ENCODE measurements around the gene XIRP1. TPM values are rescaled to one million over a fixed set of nuclear protein-coding genes. Genes with fewer than 3 reads are reported as not detected.

XIRP1 gene
- total RNA-seq, 2 experiments from 2014 or later = not detected

- intact Hi-C loops (cut with micrococcal nuclease; ENCODE audit: unreplicated experiment) = no loop called here
- ChIA-PET POLR2A (interaction anchor here (0.8 to 1.8 kb wide), 12 partner anchors 10 to 112 kb away, joined by 3 to 10 read pairs (median 4); no protein-coding TSS in a partner anchor), CTCF (ENCODE audit: unreplicated experiment) (interaction anchor here (1.0 to 1.6 kb wide), 3 partner anchors 12 to 70 kb away, joined by 4 to 5 read pairs (median 4); no protein-coding TSS in a partner anchor)
- peak overlapping the region; percentile 81; the same call in 1 of the 2 replicates for H2AFZ ChIP-seq (ENCODE audit: low read length)
- no peaks in the 10 kb centered on the region for H3K79me2 ChIP-seq (ENCODE audit: insufficient read depth, low read depth, low read length)
- no TSS peak for BruUV-seq (replicated peaks)
- no peaks in the 10 kb centered on the region for H3K9me3 ChIP-seq (ENCODE audit: low read length)
- TF ChIP-seq CTCF (conservative IDR thresholded peaks at IDR 0.05; ENCODE audit: low read length) (no peak), EZH2phosphoT487 (IDR thresholded peaks at IDR 0.05; ENCODE audit: borderline replicate concordance, low read depth, low read length) (no peak)
- H4K20me1 ChIP-seq (ENCODE audit: insufficient read depth, low read length) = no peaks in the 10 kb centered on the region
- H3K4me2 ChIP-seq (ENCODE audit: low read length) = peak overlapping the region; percentile 92
- H3K27ac ChIP-seq (ENCODE audit: low read depth, low read length, poor library complexity, severe bottlenecking) = no peak overlapping the region
- H3K4me1 ChIP-seq (ENCODE audit: insufficient read depth, low read length, poor library complexity, severe bottlenecking) = peaks cover 24% of the 10 kb centered on the region
- no peaks in the 10 kb centered on the region for H3K36me3 ChIP-seq (ENCODE audit: insufficient read depth, low read length)
- no peaks in the 10 kb centered on the region for H3K9me2 ChIP-seq (ENCODE audit: insufficient read depth, low read length)
- no peak for DNase-seq (ENCODE audit: low spot score)
- peak overlapping the region; percentile 61 for H3K4me3 ChIP-seq (ENCODE audit: low read depth, low read length, poor library complexity, severe bottlenecking)
Measured at GRCh38 chr3:39178553-39178952, 13.8 kb downstream of the XIRP1 start.

DNA sequence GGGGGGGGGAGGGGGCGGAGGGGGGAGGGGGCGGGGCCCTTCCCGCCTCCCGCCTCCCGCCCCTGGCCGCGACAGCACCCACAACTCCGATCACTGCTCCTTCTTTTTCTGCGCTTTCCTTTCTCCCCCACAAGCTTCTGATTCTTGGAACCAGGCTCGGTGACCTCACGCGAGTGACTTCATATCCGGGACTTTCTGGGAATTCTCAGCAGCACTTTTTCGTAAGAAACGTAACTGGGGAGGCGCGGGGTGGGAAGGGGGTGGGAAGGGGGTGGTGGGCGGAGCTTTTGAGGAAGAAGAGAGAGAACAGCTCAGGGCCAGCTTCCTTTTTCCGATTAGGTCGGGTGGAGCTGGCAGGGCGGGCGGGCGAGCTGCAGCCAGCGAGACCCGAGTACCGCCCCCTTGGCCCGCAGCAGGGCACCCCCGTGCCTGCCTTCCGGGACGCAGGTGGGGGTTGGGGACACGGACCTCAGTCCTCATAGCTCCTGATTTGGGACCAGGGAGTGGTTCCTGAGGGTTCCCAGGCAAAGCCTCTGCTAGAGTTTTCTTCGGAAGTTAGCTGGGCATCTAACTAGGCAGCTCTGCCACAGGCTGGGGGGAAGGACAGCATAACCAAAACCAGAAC is 14.6 kb downstream of the XIRP1 start:
- Histone ChIP-seq H3K79me2 (ENCODE audit: insufficient read depth, low read depth, low read length) (no peaks in the 10 kb centered on the region), H3K9me3 (ENCODE audit: low read length) (no peaks in the 10 kb centered on the region), H2AFZ (ENCODE audit: low read length) (peak overlapping the region; percentile 81), H3K27ac (ENCODE audit: low read depth, low read length, poor library complexity, severe bottlenecking) (no peak overlapping the region), H3K4me2 (ENCODE audit: low read length) (peak overlapping the region; percentile 92), H3K4me1 (ENCODE audit: insufficient read depth, low read length, poor library complexity, severe bottlenecking) (peaks cover 23% of the 10 kb centered on the region), H3K4me3 (ENCODE audit: low read depth, low read length, poor library complexity, severe bottlenecking) (peak overlapping the region; percentile 61), H4K20me1 (ENCODE audit: insufficient read depth, low read length) (no peaks in the 10 kb centered on the region), H3K36me3 (ENCODE audit: insufficient read depth, low read length) (no peaks in the 10 kb centered on the region), H3K9me2 (ENCODE audit: insufficient read depth, low read length) (no peaks in the 10 kb centered on the region)
- intact Hi-C loops (cut with micrococcal nuclease; ENCODE audit: unreplicated experiment) = no loop called here
- DNase-seq (ENCODE audit: low spot score) = peak; percentile 51
- ChIA-PET CTCF (ENCODE audit: unreplicated experiment) (interaction anchor here (0.9 to 1.6 kb wide), 4 partner anchors 12 to 111 kb away, joined by 3 to 5 read pairs (median 4); no protein-coding TSS in a partner anchor), POLR2A (interaction anchor here (0.7 to 1.8 kb wide), 14 partner anchors 9 to 113 kb away, joined by 3 to 10 read pairs (median 4); no protein-coding TSS in a partner anchor)
- no peak for TF ChIP-seq CTCF (conservative IDR thresholded peaks at IDR 0.05; ENCODE audit: low read length)
- no peak for TF ChIP-seq EZH2phosphoT487 (IDR thresholded peaks at IDR 0.05; ENCODE audit: borderline replicate concordance, low read depth, low read length)
- BruUV-seq (replicated peaks) = no TSS peak
